ENCODE results near the gene SPTA1.

DNA sequence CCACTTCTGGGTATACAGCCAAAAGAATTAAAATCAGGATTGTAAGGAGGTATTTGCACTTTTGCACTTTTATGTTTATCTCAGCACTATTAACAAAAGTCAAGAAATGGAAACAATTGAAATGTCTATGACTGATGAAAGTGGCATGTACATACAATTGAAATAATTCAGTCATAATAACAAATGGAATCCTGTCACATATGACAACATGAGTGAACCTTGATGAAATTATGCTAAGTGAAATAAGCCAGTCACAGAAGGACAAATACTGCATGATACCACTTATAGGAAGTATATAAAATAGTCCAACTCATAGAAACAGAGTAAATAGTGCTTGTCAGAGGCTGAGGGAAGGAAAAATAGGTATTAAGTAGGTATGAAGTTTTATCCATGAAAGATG, 3.4 kb upstream of the SPTA1 start:
- TF ChIP-seq, protein P1, sequence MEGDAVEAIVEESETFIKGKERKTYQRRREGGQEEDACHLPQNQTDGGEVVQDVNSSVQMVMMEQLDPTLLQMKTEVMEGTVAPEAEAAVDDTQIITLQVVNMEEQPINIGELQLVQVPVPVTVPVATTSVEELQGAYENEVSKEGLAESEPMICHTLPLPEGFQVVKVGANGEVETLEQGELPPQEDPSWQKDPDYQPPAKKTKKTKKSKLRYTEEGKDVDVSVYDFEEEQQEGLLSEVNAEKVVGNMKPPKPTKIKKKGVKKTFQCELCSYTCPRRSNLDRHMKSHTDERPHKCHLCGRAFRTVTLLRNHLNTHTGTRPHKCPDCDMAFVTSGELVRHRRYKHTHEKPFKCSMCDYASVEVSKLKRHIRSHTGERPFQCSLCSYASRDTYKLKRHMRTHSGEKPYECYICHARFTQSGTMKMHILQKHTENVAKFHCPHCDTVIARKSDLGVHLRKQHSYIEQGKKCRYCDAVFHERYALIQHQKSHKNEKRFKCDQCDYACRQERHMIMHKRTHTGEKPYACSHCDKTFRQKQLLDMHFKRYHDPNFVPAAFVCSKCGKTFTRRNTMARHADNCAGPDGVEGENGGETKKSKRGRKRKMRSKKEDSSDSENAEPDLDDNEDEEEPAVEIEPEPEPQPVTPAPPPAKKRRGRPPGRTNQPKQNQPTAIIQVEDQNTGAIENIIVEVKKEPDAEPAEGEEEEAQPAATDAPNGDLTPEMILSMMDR (IDR thresholded peaks at IDR 0.05; ENCODE audit: low read depth, low read length, missing input control) = no peak
- TF ChIP-seq RAD21 (IDR thresholded peaks at IDR 0.05) = no peak
- no peak for TF ChIP-seq SP1 (IDR thresholded peaks at IDR 0.05)
- TF ChIP-seq, protein P2, sequence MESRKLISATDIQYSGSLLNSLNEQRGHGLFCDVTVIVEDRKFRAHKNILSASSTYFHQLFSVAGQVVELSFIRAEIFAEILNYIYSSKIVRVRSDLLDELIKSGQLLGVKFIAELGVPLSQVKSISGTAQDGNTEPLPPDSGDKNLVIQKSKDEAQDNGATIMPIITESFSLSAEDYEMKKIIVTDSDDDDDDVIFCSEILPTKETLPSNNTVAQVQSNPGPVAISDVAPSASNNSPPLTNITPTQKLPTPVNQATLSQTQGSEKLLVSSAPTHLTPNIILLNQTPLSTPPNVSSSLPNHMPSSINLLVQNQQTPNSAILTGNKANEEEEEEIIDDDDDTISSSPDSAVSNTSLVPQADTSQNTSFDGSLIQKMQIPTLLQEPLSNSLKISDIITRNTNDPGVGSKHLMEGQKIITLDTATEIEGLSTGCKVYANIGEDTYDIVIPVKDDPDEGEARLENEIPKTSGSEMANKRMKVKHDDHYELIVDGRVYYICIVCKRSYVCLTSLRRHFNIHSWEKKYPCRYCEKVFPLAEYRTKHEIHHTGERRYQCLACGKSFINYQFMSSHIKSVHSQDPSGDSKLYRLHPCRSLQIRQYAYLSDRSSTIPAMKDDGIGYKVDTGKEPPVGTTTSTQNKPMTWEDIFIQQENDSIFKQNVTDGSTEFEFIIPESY (IDR thresholded peaks at IDR 0.05) = no peak

Data from liver (tissue), 3 donors.